Ecto neural progenitor cell (in vitro differentiated cells): ENCODE measurements around the gene ARMC8.

Experiments used
- DNase-seq: peaks from one replicate; pipeline ENCODE4 v3.0.0-alpha.2; 2018; ENCODE audit warnings: low spot score

Gene ARMC8

GRCh38 chr3:138245026-138245425 is 57.9 kb downstream of the ARMC8 start:
- no peak for DNase-seq

GRCh38 chr3:138249636-138250035 is 62.5 kb downstream of the ARMC8 start:
- no peak for DNase-seq

- DNase-seq = no peak
Measured at GRCh38 chr3:138253609-138254008, 66.5 kb downstream of the ARMC8 start.

GRCh38 chr3:138254216-138254615 is 67.1 kb downstream of the ARMC8 start:
- DNase-seq = no peak

GRCh38 chr3:138256022-138256421 is 68.9 kb downstream of the ARMC8 start:
- no peak for DNase-seq

- DNase-seq = no peak
Measured at GRCh38 chr3:138257986-138258385, 70.9 kb downstream of the ARMC8 start.

- DNase-seq = no peak
Measured at GRCh38 chr3:138259126-138259525, 72.0 kb downstream of the ARMC8 start.

GRCh38 chr3:138260611-138261010 is 73.5 kb downstream of the ARMC8 start:
- no peak for DNase-seq

GRCh38 chr3:138263104-138263503 is 76.0 kb downstream of the ARMC8 start:
- no peak for DNase-seq

- no peak for DNase-seq
Measured at GRCh38 chr3:138265745-138266144, 78.6 kb downstream of the ARMC8 start.

GRCh38 chr3:138267083-138267482 is 80.0 kb downstream of the ARMC8 start:
- no peak for DNase-seq

- DNase-seq = no peak
Measured at GRCh38 chr3:138270245-138270644, 83.1 kb downstream of the ARMC8 start.

GRCh38 chr3:138271189-138271794 is 84.2 kb downstream of the ARMC8 start:
- DNase-seq = no peak

- DNase-seq = no peak
Measured at GRCh38 chr3:138281561-138281960, 94.5 kb downstream of the ARMC8 start.

GRCh38 chr3:138282836-138283235 is 95.7 kb downstream of the ARMC8 start:
- DNase-seq = no peak

GRCh38 chr3:138284079-138284478 is 97.0 kb downstream of the ARMC8 start:
- DNase-seq = no peak

- no peak for DNase-seq
Measured at GRCh38 chr3:138284957-138285477, 97.9 kb downstream of the ARMC8 start.

GRCh38 chr3:138289260-138289659 is 102.2 kb downstream of the ARMC8 start:
- DNase-seq = no peak

GRCh38 chr3:138289701-138290100 is 102.6 kb downstream of the ARMC8 start:
- no peak for DNase-seq

- no peak for DNase-seq
Measured at GRCh38 chr3:138296639-138297038, 109.5 kb downstream of the ARMC8 start.

- no peak for DNase-seq
Measured at GRCh38 chr3:138297059-138297607, 110.0 kb downstream of the ARMC8 start.

GRCh38 chr3:138297876-138298275 is 110.8 kb downstream of the ARMC8 start:
- DNase-seq = no peak

GRCh38 chr3:138300647-138301046 is 113.5 kb downstream of the ARMC8 start:
- DNase-seq = no peak

GRCh38 chr3:138303474-138303873 is 116.4 kb downstream of the ARMC8 start:
- no peak for DNase-seq
